ENCODE data around the gene TCN2. TPM values are rescaled to one million over a fixed set of nuclear protein-coding genes. Genes with fewer than 3 reads are reported as not detected.

Gene TCN2
- total and polyA plus RNA-seq, 9 of the 15 experiments (the other 6 are each of a cell fraction or from before 2014, with no cell fraction given) = 0.88 to 5.4 (median 1.7) TPM

- no peak for TF ChIP-seq PHF20 (IDR thresholded peaks at IDR 0.05; ENCODE audit: partially characterized antibody)
- TF ChIP-seq ZBTB9 (CRISPR knock-in tag; IDR thresholded peaks at IDR 0.05) = no peak
- no peak for TF ChIP-seq SMARCA4 (IDR thresholded peaks at IDR 0.05)
- no peak for TF ChIP-seq TAL1 (IDR thresholded peaks at IDR 0.05)
- no peak for TF ChIP-seq NR2C1 (IDR thresholded peaks at IDR 0.05)
- no peak for TF ChIP-seq NR2C1 (tag; IDR thresholded peaks at IDR 0.05)
- no peak for TF ChIP-seq TFE3 (CRISPR knock-in tag; IDR thresholded peaks at IDR 0.05)
- no peak for TF ChIP-seq ZNF184 (CRISPR knock-in tag; IDR thresholded peaks at IDR 0.05)
- no peak for TF ChIP-seq ZNF407 (IDR thresholded peaks at IDR 0.05; ENCODE audit: low read depth)
- no peak for DNase-seq (ENCODE audit: extremely low read depth in 1 of 4, low spot score in 3 of 4)
- Histone ChIP-seq H3K36me3 (ENCODE audit: control insufficient read depth, insufficient read depth, low read length) (no peaks in the 10 kb centered on the region), H3K79me2 (ENCODE audit: control insufficient read depth, insufficient read depth, low read length) (no peaks in the 10 kb centered on the region), H2AFZ (ENCODE audit: low read depth, low read length) (no peak overlapping the region), H3K9me1 (ENCODE audit: control insufficient read depth, insufficient read depth, low read length) (no peaks in the 10 kb centered on the region), H3K4me3 (no peak overlapping the region), H3K27ac (ENCODE audit: extremely low read depth, low read depth, low read length) (no peak overlapping the region), H3K9ac (ENCODE audit: insufficient read depth in 1 of 2, low read depth in 2 of 2, low read length in 2 of 2) (peak overlapping the region in 1 of 2 experiments; percentile 52; a peak in 2 of 4 replicates), H3K27me3 (ENCODE audit: control insufficient read depth in 2 of 2, insufficient read depth in 2 of 2, low read length in 2 of 2) (no peaks in the 10 kb centered on the region), H4K20me1 (replicated peaks; ENCODE audit: control insufficient read depth, insufficient read depth, low read length) (no peaks in the 10 kb centered on the region), H3K4me1 (replicated peaks in 1 of 2; ENCODE audit: control insufficient read depth in 2 of 2, insufficient read depth in 2 of 2, low read length in 2 of 2) (peaks cover 17 to 25% of the 10 kb centered on the region in 2 experiments; a peak in 4 of 5 replicates), H3K4me2 (ENCODE audit: insufficient read depth, low read length) (no peak overlapping the region), H3K9me3 (replicated peaks; ENCODE audit: control insufficient read depth, insufficient read depth, low read depth, low read length) (no peaks in the 10 kb centered on the region)
- no peak for ATAC-seq
- ChIA-PET CTCF (ENCODE audit: low intra/inter-chr PET ratio) (no interaction called here), POLR2A (no interaction called here)
- no peak for FAIRE-seq
- no TSS peak for BruUV-seq (replicated peaks)
- 79% methylated on average over 14 of the region's 25 CpGs for WGBS (ENCODE audit: insufficient coverage, low coverage, missing lambda C conversion rate)
- in situ Hi-C loops (cut with MboI) = no loop called here
- intact Hi-C loops (cut with micrococcal nuclease) = no loop called here
These were observed 39.7 kb downstream of the TCN2 start for GRCh38 chr22:30646518-30647160.

All from K562 (cell line).